Liver (tissue), 9 donors: ENCODE data around the gene CYP24A1. TPM values are rescaled to one million over a fixed set of nuclear protein-coding genes. Genes with fewer than 3 reads are reported as not detected.

Experiments used
- DNase-seq: peaks from one replicate; pipeline ENCODE4 v3.0.0-alpha.2; 2017; ENCODE audit warnings: low spot score
- H3K27ac ChIP-seq, 2 donors: one replicate each; pipeline ENCODE4 v1.7.0; 2013; ENCODE audit warnings: inconsistent platforms in 2 of 2, low read length in 2 of 2, control low read depth in 1 of 2, low read depth in 1 of 2, mild to moderate bottlenecking in 1 of 2
- H3K27me3 ChIP-seq, 4 donors: one replicate each; pipeline versions ENCODE4 v1.6.1 to v1.7.0; 2013; ENCODE audit warnings: low read length in 3 of 4, inconsistent platforms in 1 of 4, mild to moderate bottlenecking in 1 of 4, moderate library complexity in 1 of 4; ENCODE audit not compliant: control insufficient read depth in 4 of 4, insufficient read depth in 4 of 4
- H3K36me3 ChIP-seq, 4 donors: one replicate each; pipeline versions ENCODE4 v1.6.1 to v1.7.0; 2013; ENCODE audit warnings: low read length in 3 of 4, mild to moderate bottlenecking in 3 of 4, low read depth in 1 of 4, moderate library complexity in 1 of 4; ENCODE audit not compliant: control insufficient read depth in 4 of 4, insufficient read depth in 3 of 4
- H3K4me1 ChIP-seq, 4 donors: one replicate each; pipeline versions ENCODE4 v1.6.1 to v1.7.0; 2013; ENCODE audit warnings: low read length in 3 of 4, mild to moderate bottlenecking in 3 of 4, moderate library complexity in 1 of 4; ENCODE audit not compliant: control insufficient read depth in 4 of 4, insufficient read depth in 4 of 4
- H3K4me3 ChIP-seq, 3 donors: one replicate each; pipeline versions ENCODE4 v1.6.1 to v1.7.0; 2013; ENCODE audit warnings: low read length in 3 of 3, control low read depth in 1 of 3, low read depth in 1 of 3, mild to moderate bottlenecking in 1 of 3
- H3K9ac ChIP-seq, 2 donors: one replicate each; pipeline ENCODE4 v1.7.0; 2013; ENCODE audit warnings: low read length in 2 of 2, mild to moderate bottlenecking in 2 of 2, moderate library complexity in 2 of 2, control low read depth in 1 of 2, low read depth in 1 of 2
- H3K9me3 ChIP-seq, 4 donors: one replicate each; pipeline versions ENCODE4 v1.6.1 to v1.7.0; 2013; ENCODE audit warnings: low read length in 3 of 4; ENCODE audit not compliant: control insufficient read depth in 4 of 4
- ATF3 ChIP-seq: IDR thresholded peaks from 2 replicates; pipeline ENCODE4 v1.6.1; 2016; ENCODE audit warnings: antibody characterized with exemption
- CTCF ChIP-seq: fragments of 150-350 bp; IDR thresholded peaks from 2 replicates; pipeline ENCODE4 v1.5.1; 2017; ENCODE audit warnings: improper control_type of control experiment, low read depth, low read length; ENCODE audit not compliant: missing input control
- EGR1 ChIP-seq, 2 donors: IDR thresholded peaks; 2 replicates each; pipeline ENCODE4 v1.6.1; 2016 to 2018; ENCODE audit warnings: antibody characterized with exemption in 2 of 2, low read depth in 2 of 2
- FOXA1 ChIP-seq: IDR thresholded peaks from 2 replicates; pipeline ENCODE4 v1.6.1; 2016; ENCODE audit warnings: antibody characterized with exemption
- FOXA2 ChIP-seq: IDR thresholded peaks from 2 replicates; pipeline ENCODE4 v1.6.1; 2016; ENCODE audit warnings: antibody characterized with exemption
- GABPA ChIP-seq, 2 donors: IDR thresholded peaks in 1 of 2; conservative IDR thresholded peaks in 1 of 2; 2 replicates each; pipeline ENCODE4 v1.6.1; 2016; ENCODE audit warnings: antibody characterized with exemption in 2 of 2, mild to moderate bottlenecking in 1 of 2, moderate library complexity in 1 of 2
- HNF4A ChIP-seq, 2 donors: conservative IDR thresholded peaks; 2 replicates each; pipeline ENCODE4 v1.6.1; 2016; ENCODE audit warnings: antibody characterized with exemption in 2 of 2, mild to moderate bottlenecking in 2 of 2
- HNF4G ChIP-seq: IDR thresholded peaks from 2 replicates; pipeline ENCODE4 v1.6.1; 2016; ENCODE audit warnings: antibody characterized with exemption
- JUND ChIP-seq, 2 donors: IDR thresholded peaks; 2 replicates each; pipeline ENCODE4 v1.6.1; 2016; ENCODE audit warnings: antibody characterized with exemption in 2 of 2
- MAX ChIP-seq: IDR thresholded peaks from 2 replicates; pipeline ENCODE4 v1.6.1; 2016; ENCODE audit warnings: antibody characterized with exemption
- NR2F2 ChIP-seq: IDR thresholded peaks from 2 replicates; pipeline ENCODE4 v1.6.1; 2016; ENCODE audit warnings: antibody characterized with exemption
- RAD21 ChIP-seq, 2 donors: IDR thresholded peaks; 2 replicates each; pipeline ENCODE4 v1.6.1; 2016; ENCODE audit warnings: antibody characterized with exemption in 2 of 2, mild to moderate bottlenecking in 2 of 2
- REST ChIP-seq: IDR thresholded peaks from 2 replicates; pipeline ENCODE4 v1.6.1; 2016; ENCODE audit warnings: antibody characterized with exemption, mild to moderate bottlenecking
- RXRA ChIP-seq, 2 donors: IDR thresholded peaks; 2 replicates each; pipeline ENCODE4 v1.6.1; 2017 to 2018; ENCODE audit warnings: antibody characterized with exemption in 2 of 2, mild to moderate bottlenecking in 1 of 2
- SP1 ChIP-seq: IDR thresholded peaks from 2 replicates; pipeline ENCODE4 v1.6.1; 2018; ENCODE audit warnings: antibody characterized with exemption, mild to moderate bottlenecking
- TAF1 ChIP-seq: conservative IDR thresholded peaks from 2 replicates; pipeline ENCODE4 v1.6.1; 2016; ENCODE audit warnings: antibody characterized with exemption, mild to moderate bottlenecking
- YY1 ChIP-seq: IDR thresholded peaks from 2 replicates; pipeline ENCODE4 v1.6.1; 2016; ENCODE audit warnings: antibody characterized with exemption, mild to moderate bottlenecking
- ZBTB33 ChIP-seq: IDR thresholded peaks from 2 replicates; pipeline ENCODE4 v1.6.1; 2016; ENCODE audit warnings: antibody characterized with exemption
- WGBS: extraction: QIAGEN DNeasy Blood & Tissue Kit; methylation state at CpG from one replicate; pipeline ENCODE4 v1.1.7; 2013; 5-methylcytosine and 5-hydroxymethylcytosine counted together
- polyA plus RNA-seq, 2 donors: library from polyadenylated mRNA; stranded (reverse) in 1 of 2; unstranded in 1 of 2; fragments of 200-250 nt in 1 of 2; fragments of >200 nt in 1 of 2; fragmentation: Nextera tagmentation in 1 of 2; extraction: Ambion mirVana in 1 of 2; gene quantifications; one replicate each; pipeline versions ENCODE4 v1.2.1 to v1.2.3, GENCODE V29; 2013 to 2015
- total RNA-seq, 2 donors: library from RNA; depleted of rRNA; stranded (reverse); fragments of >200 nt; gene quantifications; one replicate each; pipeline ENCODE4 v1.2.3, GENCODE V29; 2014
- donor health status: healthy.
- donor health status: healthy.
- donor health status: healthy.
- donor health status: healthy.
- donor health status: healthy.

Gene CYP24A1
- total and polyA plus RNA-seq, 4 donors, result not detected

GRCh38 chr20:54118220-54119001 lies 55.4 kb downstream of the CYP24A1 start:
- TF ChIP-seq SP1 (no peak), CTCF (no peak), RXRA (IDR thresholded peaks at IDR 0.05) (no peak), EGR1 (IDR thresholded peaks at IDR 0.05; ENCODE audit: low read depth in 2 of 2) (no peak), HNF4A (conservative IDR thresholded peaks at IDR 0.05) (no peak), HNF4G (no peak), RAD21 (IDR thresholded peaks at IDR 0.05) (no peak), JUND (IDR thresholded peaks at IDR 0.05) (no peak), GABPA (IDR thresholded peaks at IDR 0.05 in 1 of 2, conservative IDR thresholded peaks at IDR 0.05 in 1 of 2) (no peak), ATF3 (no peak), YY1 (no peak), NR2F2 (no peak), MAX (no peak), FOXA2 (no peak)
- 81% methylated on average over 9 of the region's 9 CpGs for WGBS
- no peaks in the 10 kb centered on the region for H3K9me3 ChIP-seq
- peaks cover 5 to 18% (median 10%) of the 10 kb centered on the region in 4 donors for H3K4me1 ChIP-seq
- DNase-seq, result no peak
- no peak overlapping the region for H3K4me3 ChIP-seq
- H3K9ac ChIP-seq, result no peak overlapping the region
- no peak overlapping the region for H3K27ac ChIP-seq
- no peaks in the 10 kb centered on the region for H3K27me3 ChIP-seq
- H3K36me3 ChIP-seq, result no peaks in the 10 kb centered on the region

GRCh38 chr20:54116550-54117235 lies 57.1 kb downstream of the CYP24A1 start:
- H3K27me3 ChIP-seq, result no peaks in the 10 kb centered on the region
- no peak for TF ChIP-seq RAD21 (IDR thresholded peaks at IDR 0.05)
- no peak for TF ChIP-seq GABPA (IDR thresholded peaks at IDR 0.05 in 1 of 2, conservative IDR thresholded peaks at IDR 0.05 in 1 of 2)
- no peak for TF ChIP-seq FOXA1
- TF ChIP-seq YY1, result no peak
- no peak for TF ChIP-seq ZBTB33
- TF ChIP-seq JUND (IDR thresholded peaks at IDR 0.05), result no peak
- TF ChIP-seq REST, result no peak
- TF ChIP-seq FOXA2, result no peak
- no peak for TF ChIP-seq ATF3
- no peak for TF ChIP-seq MAX
- TF ChIP-seq NR2F2, result no peak
- TF ChIP-seq EGR1 (IDR thresholded peaks at IDR 0.05; ENCODE audit: low read depth in 2 of 2), result no peak
- no peak for TF ChIP-seq SP1
- TF ChIP-seq HNF4A (conservative IDR thresholded peaks at IDR 0.05), result no peak
- TF ChIP-seq TAF1, result no peak
- no peak for TF ChIP-seq CTCF
- TF ChIP-seq HNF4G, result no peak
- no peaks in the 10 kb centered on the region for H3K9me3 ChIP-seq
- 91% methylated on average over 4 of the region's 4 CpGs for WGBS
- no peak overlapping the region for H3K9ac ChIP-seq
- no peak overlapping the region for H3K4me3 ChIP-seq
- no peaks in the 10 kb centered on the region for H3K36me3 ChIP-seq
- no peak overlapping the region for H3K27ac ChIP-seq
- DNase-seq, result no peak
- peaks cover 15 to 31% (median 17%) of the 10 kb centered on the region in 4 donors for H3K4me1 ChIP-seq
